Mesothelial cell of epicardium (in vitro differentiated cells): Measurements from ENCODE around the gene GCC1. TPM values are rescaled to one million over a fixed set of nuclear protein-coding genes. Genes with fewer than 3 reads are reported as not detected.

Source experiments
- DNase-seq, 2 experiments: peaks; one replicate each; pipeline ENCODE4 v3.0.0; 2021; ENCODE audit warnings: low spot score in 2 of 2; ENCODE audit not compliant: unreplicated experiment in 2 of 2
- H3K27ac Mint-ChIP-seq: 2 replicates; pipeline ENCODE4 v1.8.0; 2021; ENCODE audit warnings: mixed read lengths
- H3K27me3 Mint-ChIP-seq: 2 replicates; pipeline ENCODE4 v1.8.0; 2021; ENCODE audit warnings: low read depth, mixed read lengths
- H3K36me3 Mint-ChIP-seq: 2 replicates; pipeline ENCODE4 v1.8.0; 2021; ENCODE audit warnings: mixed read lengths
- H3K4me1 Mint-ChIP-seq: 2 replicates; pipeline ENCODE4 v1.8.0; 2021; ENCODE audit warnings: mixed read lengths
- H3K4me3 Mint-ChIP-seq: 2 replicates; pipeline ENCODE4 v1.8.0; 2021; ENCODE audit warnings: mild to moderate bottlenecking, moderate library complexity, mixed read lengths
- H3K9me3 Mint-ChIP-seq: 2 replicates; pipeline ENCODE4 v1.8.0; 2021; ENCODE audit warnings: mixed read lengths
- CTCF ChIP-seq: fragments of 200-600 bp; sonication (generic); IDR thresholded peaks from one replicate; pipeline ENCODE4 v1.5.0; 2021; ENCODE audit warnings: antibody characterized with exemption; ENCODE audit not compliant: unreplicated experiment
- total RNA-seq: library from RNA; stranded (reverse); gene quantifications from 3 replicates; pipeline ENCODE4 v1.2.1, GENCODE V29; 2021

Gene GCC1
- total RNA-seq, 1 donor from 2014 or later: 17.5 TPM

- no peak overlapping the region for H3K4me3 Mint-ChIP-seq
- no peak overlapping the region for H3K27ac Mint-ChIP-seq
- no peaks in the 10 kb centered on the region for H3K9me3 Mint-ChIP-seq
- peaks cover 14% of the 10 kb centered on the region for H3K36me3 Mint-ChIP-seq
- no peak for DNase-seq
- peaks cover 36% of the 10 kb centered on the region for H3K4me1 Mint-ChIP-seq
- no peak for TF ChIP-seq CTCF
- H3K27me3 Mint-ChIP-seq: no peaks in the 10 kb centered on the region
These were observed 3.0 kb downstream of the GCC1 start for GRCh38 chr7:127582361-127582760.

- Mint-ChIP-seq H3K36me3 (peaks cover 17% of the 10 kb centered on the region), H3K9me3 (no peaks in the 10 kb centered on the region), H3K4me1 (peaks cover 32% of the 10 kb centered on the region), H3K27me3 (no peaks in the 10 kb centered on the region), H3K27ac (no peak overlapping the region), H3K4me3 (no peak overlapping the region)
- DNase-seq: no peak
- no peak for TF ChIP-seq CTCF
These were observed 3.7 kb downstream of the GCC1 start for GRCh38 chr7:127581716-127582115.

- H3K27ac Mint-ChIP-seq: no peak overlapping the region
- H3K9me3 Mint-ChIP-seq: no peaks in the 10 kb centered on the region
- DNase-seq: no peak
- H3K27me3 Mint-ChIP-seq: no peaks in the 10 kb centered on the region
- no peak overlapping the region for H3K4me3 Mint-ChIP-seq
- H3K36me3 Mint-ChIP-seq: peaks cover 19% of the 10 kb centered on the region
- TF ChIP-seq CTCF: no peak
- peaks cover 28% of the 10 kb centered on the region for H3K4me1 Mint-ChIP-seq
These were observed 4.8 kb downstream of the GCC1 start for GRCh38 chr7:127580612-127581011.

GRCh38 chr7:127578711-127579275 lies 6.6 kb downstream of the GCC1 start:
- Mint-ChIP-seq H3K4me3 (no peak overlapping the region), H3K36me3 (peaks cover 20% of the 10 kb centered on the region), H3K4me1 (peaks cover 15% of the 10 kb centered on the region), H3K9me3 (no peaks in the 10 kb centered on the region), H3K27me3 (no peaks in the 10 kb centered on the region), H3K27ac (no peak overlapping the region)
- no peak for TF ChIP-seq CTCF
- DNase-seq: no peak

- no peak overlapping the region for H3K27ac Mint-ChIP-seq
- no peak overlapping the region for H3K4me3 Mint-ChIP-seq
- no peaks in the 10 kb centered on the region for H3K27me3 Mint-ChIP-seq
- peaks cover 9% of the 10 kb centered on the region for H3K4me1 Mint-ChIP-seq
- TF ChIP-seq CTCF: no peak
- DNase-seq: no peak
- H3K9me3 Mint-ChIP-seq: no peaks in the 10 kb centered on the region
- H3K36me3 Mint-ChIP-seq: peaks cover 20% of the 10 kb centered on the region
These were observed 7.2 kb downstream of the GCC1 start for GRCh38 chr7:127578036-127578684.
